HepG2 (cell line): ENCODE data around the gene FAM229A. TPM values are rescaled to one million over a fixed set of nuclear protein-coding genes. Genes with fewer than 3 reads are reported as not detected.

ENCODE experiments used
- CENPT ChIP-seq: sonication (generic); formaldehyde crosslinking; IDR thresholded peaks from 2 replicates; pipeline ENCODE4 v1.8.0; 2022; ENCODE audit warnings: low read depth, mild to moderate bottlenecking, moderate library complexity, missing genetic modification reagents
- CHCHD3 ChIP-seq: sonication (generic); formaldehyde crosslinking; IDR thresholded peaks from 2 replicates; pipeline ENCODE4 v1.8.0; 2022; ENCODE audit warnings: mild to moderate bottlenecking, missing genetic modification reagents, moderate library complexity
- CHD4 ChIP-seq: fragments of 200-600 bp; sonication (generic); IDR thresholded peaks from 2 replicates; pipeline ENCODE4 v1.7.0; 2017; ENCODE audit warnings: mild to moderate bottlenecking, low read length, borderline replicate concordance
- ERF ChIP-seq: IDR thresholded peaks from 2 replicates; pipeline ENCODE4 v1.6.1; 2018; ENCODE audit warnings: missing biosample characterization, missing genetic modification reagents
- HDAC6 ChIP-seq: fragments of 200-600 bp; sonication (generic); IDR thresholded peaks from 2 replicates; pipeline ENCODE4 v1.7.0; 2017; ENCODE audit warnings: mild to moderate bottlenecking, antibody characterized with exemption, low read length, low read depth
- SP1 ChIP-seq, 2 experiments: fragments of 450-650 bp in 1 of 2; sonication (generic) in 1 of 2; formaldehyde crosslinking in 1 of 2; IDR thresholded peaks; 2 replicates each; pipeline versions ENCODE4 v1.4.0 to v1.6.1; 2016 to 2020; ENCODE audit warnings: missing genetic modification reagents in 1 of 2
- SP5 ChIP-seq: IDR thresholded peaks from 2 replicates; pipeline ENCODE4 v1.6.1; 2016; ENCODE audit warnings: low read depth, borderline replicate concordance
- STAT5B ChIP-seq: sonication (generic); formaldehyde crosslinking; IDR thresholded peaks from 2 replicates; pipeline ENCODE4 v1.4.0; 2020; ENCODE audit warnings: missing genetic modification reagents
- ZIK1 ChIP-seq: sonication (generic); formaldehyde crosslinking; IDR thresholded peaks from 2 replicates; pipeline ENCODE4 v1.5.0; 2020; ENCODE audit warnings: mild to moderate bottlenecking, low read depth, missing genetic modification reagents, borderline replicate concordance
- ZNF564 ChIP-seq: sonication (generic); formaldehyde crosslinking; IDR thresholded peaks from 2 replicates; pipeline ENCODE4 v1.8.1; 2023; ENCODE audit warnings: mild to moderate bottlenecking, missing genetic modification reagents
- ZNF567 ChIP-seq: sonication (generic); formaldehyde crosslinking; IDR thresholded peaks from 2 replicates; pipeline ENCODE4 v1.8.1; 2023; ENCODE audit warnings: mild to moderate bottlenecking, missing genetic modification reagents, borderline replicate concordance
- ZSCAN25 ChIP-seq: sonication (generic); formaldehyde crosslinking; IDR thresholded peaks from 2 replicates; pipeline ENCODE4 v1.8.0; 2022; ENCODE audit warnings: mild to moderate bottlenecking, missing genetic modification reagents
- polyA plus RNA-seq, 8 experiments: library from polyadenylated mRNA; depleted of rRNA in 3 of 8; stranded (reverse) in 7 of 8; unstranded in 1 of 8; fragments of >200 nt; fragmentation: Illumina TruSeq in 4 of 8; extraction: Trizol in 4 of 8; gene quantifications; 2 replicates each; pipeline versions ENCODE4 v1.2.1 to v1.2.3, GENCODE V29; 2011 to 2016; ENCODE audit warnings: low read depth in 4 of 8, missing spikeins in 1 of 8, mixed read lengths in 1 of 8; ENCODE audit not compliant: insufficient read depth in 1 of 8
- total RNA-seq, 5 experiments: library from RNA; depleted of rRNA; stranded (reverse); fragments of >200 nt; fragmentation: Illumina TruSeq; extraction: Trizol; gene quantifications; 2 replicates each; pipeline ENCODE4 v1.2.3, GENCODE V29; 2016; ENCODE audit warnings: low read depth in 1 of 5
- TF ChIP-seq, protein P1 (sequence below): sonication (generic); formaldehyde crosslinking; IDR thresholded peaks from 2 replicates; pipeline ENCODE4 v1.5.0; 2020; ENCODE audit warnings: mild to moderate bottlenecking, missing genetic modification reagents
- TF ChIP-seq, protein P2 (sequence below): sonication (generic); formaldehyde crosslinking; IDR thresholded peaks from 2 replicates; pipeline ENCODE4 v1.5.0; 2020; ENCODE audit warnings: missing genetic modification reagents
- TF ChIP-seq, protein P3 (sequence below): sonication (generic); formaldehyde crosslinking; IDR thresholded peaks from 2 replicates; pipeline ENCODE4 v1.9.0; 2022; ENCODE audit warnings: missing genetic modification reagents, mild to moderate bottlenecking, borderline replicate concordance
- TF ChIP-seq, protein P4 (sequence below): sonication (generic); formaldehyde crosslinking; IDR thresholded peaks from 2 replicates; pipeline ENCODE4 v1.9.0; 2021; ENCODE audit warnings: mild to moderate bottlenecking, missing genetic modification reagents

The FAM229A gene
- total and polyA plus RNA-seq, 2 of the 13 experiments (the other 11 are each of a cell fraction or from before 2014, with no cell fraction given) = 3.2 to 17.6 TPM

DNA sequence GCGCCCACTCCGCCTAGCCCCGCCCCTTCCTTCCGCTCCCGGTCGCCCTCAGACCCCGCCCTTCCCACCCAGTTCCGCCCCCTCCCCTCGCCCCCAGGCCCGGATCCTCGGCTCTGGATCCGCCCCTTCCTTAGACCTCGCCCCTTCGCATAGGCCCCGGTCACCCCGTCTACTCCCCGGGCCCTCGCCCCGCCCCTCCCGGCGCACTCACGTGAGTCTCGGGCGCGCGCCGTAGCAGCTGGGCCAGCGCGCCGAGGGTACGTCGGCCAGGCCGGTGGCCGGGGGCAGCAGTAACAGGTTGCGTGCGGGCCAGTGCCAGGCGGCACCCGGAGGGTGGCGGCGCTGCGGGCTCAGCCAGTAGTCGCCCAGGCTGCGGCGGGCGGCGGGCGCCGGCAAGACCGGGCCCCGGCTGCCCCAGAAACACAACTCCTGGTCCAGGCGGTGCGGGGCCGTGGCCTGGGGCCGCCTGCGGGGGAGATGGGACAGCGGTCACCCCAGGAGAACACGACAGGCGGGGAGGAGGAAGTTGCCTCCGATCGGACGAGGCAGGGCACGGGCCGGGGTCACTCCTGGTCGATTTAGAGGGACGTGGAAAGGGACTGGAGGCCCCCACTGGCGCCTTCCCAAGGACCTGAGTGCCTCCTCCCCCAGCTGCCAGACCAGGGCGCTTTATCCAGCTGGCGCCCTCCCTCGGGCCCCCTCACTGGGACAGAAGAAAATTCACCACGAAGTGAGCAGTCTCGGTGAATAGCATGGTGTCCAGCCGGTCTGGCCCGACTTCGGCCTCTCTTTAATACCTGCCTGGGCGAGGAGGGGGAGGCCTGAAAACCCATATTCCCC, 10.7 kb downstream of the FAM229A start (continued):
- TF ChIP-seq CENPT = no peak
- TF ChIP-seq ERF (CRISPR knock-in tag) = no peak; the same call in 1 of the 2 replicates
- no peak for TF ChIP-seq SP5 (CRISPR knock-in tag)
- TF ChIP-seq, protein P1, sequence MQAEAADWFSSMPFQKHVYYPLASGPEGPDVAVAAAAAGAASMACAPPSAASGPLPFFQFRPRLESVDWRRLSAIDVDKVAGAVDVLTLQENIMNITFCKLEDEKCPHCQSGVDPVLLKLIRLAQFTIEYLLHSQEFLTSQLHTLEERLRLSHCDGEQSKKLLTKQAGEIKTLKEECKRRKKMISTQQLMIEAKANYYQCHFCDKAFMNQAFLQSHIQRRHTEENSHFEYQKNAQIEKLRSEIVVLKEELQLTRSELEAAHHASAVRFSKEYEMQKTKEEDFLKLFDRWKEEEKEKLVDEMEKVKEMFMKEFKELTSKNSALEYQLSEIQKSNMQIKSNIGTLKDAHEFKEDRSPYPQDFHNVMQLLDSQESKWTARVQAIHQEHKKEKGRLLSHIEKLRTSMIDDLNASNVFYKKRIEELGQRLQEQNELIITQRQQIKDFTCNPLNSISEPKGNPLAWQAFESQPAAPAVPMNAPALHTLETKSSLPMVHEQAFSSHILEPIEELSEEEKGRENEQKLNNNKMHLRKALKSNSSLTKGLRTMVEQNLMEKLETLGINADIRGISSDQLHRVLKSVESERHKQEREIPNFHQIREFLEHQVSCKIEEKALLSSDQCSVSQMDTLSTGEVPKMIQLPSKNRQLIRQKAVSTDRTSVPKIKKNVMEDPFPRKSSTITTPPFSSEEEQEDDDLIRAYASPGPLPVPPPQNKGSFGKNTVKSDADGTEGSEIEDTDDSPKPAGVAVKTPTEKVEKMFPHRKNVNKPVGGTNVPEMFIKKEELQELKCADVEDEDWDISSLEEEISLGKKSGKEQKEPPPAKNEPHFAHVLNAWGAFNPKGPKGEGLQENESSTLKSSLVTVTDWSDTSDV = no peak
- TF ChIP-seq, protein P2, sequence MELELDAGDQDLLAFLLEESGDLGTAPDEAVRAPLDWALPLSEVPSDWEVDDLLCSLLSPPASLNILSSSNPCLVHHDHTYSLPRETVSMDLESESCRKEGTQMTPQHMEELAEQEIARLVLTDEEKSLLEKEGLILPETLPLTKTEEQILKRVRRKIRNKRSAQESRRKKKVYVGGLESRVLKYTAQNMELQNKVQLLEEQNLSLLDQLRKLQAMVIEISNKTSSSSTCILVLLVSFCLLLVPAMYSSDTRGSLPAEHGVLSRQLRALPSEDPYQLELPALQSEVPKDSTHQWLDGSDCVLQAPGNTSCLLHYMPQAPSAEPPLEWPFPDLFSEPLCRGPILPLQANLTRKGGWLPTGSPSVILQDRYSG = no peak
- TF ChIP-seq, protein P3, sequence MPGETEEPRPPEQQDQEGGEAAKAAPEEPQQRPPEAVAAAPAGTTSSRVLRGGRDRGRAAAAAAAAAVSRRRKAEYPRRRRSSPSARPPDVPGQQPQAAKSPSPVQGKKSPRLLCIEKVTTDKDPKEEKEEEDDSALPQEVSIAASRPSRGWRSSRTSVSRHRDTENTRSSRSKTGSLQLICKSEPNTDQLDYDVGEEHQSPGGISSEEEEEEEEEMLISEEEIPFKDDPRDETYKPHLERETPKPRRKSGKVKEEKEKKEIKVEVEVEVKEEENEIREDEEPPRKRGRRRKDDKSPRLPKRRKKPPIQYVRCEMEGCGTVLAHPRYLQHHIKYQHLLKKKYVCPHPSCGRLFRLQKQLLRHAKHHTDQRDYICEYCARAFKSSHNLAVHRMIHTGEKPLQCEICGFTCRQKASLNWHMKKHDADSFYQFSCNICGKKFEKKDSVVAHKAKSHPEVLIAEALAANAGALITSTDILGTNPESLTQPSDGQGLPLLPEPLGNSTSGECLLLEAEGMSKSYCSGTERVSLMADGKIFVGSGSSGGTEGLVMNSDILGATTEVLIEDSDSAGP (CRISPR knock-in tag) = no peak
- no peak for TF ChIP-seq CHD4
- TF ChIP-seq STAT5B (CRISPR knock-in tag) = no peak
- no peak for TF ChIP-seq HDAC6
- no peak for TF ChIP-seq CHCHD3 (CRISPR knock-in tag)
- TF ChIP-seq ZSCAN25 (CRISPR knock-in tag) = no peak
- peak; percentile 28; the same call in 1 of the 2 replicates for TF ChIP-seq ZIK1 (CRISPR knock-in tag)
- no peak for TF ChIP-seq ZNF564 (CRISPR knock-in tag)
- TF ChIP-seq, protein P4, sequence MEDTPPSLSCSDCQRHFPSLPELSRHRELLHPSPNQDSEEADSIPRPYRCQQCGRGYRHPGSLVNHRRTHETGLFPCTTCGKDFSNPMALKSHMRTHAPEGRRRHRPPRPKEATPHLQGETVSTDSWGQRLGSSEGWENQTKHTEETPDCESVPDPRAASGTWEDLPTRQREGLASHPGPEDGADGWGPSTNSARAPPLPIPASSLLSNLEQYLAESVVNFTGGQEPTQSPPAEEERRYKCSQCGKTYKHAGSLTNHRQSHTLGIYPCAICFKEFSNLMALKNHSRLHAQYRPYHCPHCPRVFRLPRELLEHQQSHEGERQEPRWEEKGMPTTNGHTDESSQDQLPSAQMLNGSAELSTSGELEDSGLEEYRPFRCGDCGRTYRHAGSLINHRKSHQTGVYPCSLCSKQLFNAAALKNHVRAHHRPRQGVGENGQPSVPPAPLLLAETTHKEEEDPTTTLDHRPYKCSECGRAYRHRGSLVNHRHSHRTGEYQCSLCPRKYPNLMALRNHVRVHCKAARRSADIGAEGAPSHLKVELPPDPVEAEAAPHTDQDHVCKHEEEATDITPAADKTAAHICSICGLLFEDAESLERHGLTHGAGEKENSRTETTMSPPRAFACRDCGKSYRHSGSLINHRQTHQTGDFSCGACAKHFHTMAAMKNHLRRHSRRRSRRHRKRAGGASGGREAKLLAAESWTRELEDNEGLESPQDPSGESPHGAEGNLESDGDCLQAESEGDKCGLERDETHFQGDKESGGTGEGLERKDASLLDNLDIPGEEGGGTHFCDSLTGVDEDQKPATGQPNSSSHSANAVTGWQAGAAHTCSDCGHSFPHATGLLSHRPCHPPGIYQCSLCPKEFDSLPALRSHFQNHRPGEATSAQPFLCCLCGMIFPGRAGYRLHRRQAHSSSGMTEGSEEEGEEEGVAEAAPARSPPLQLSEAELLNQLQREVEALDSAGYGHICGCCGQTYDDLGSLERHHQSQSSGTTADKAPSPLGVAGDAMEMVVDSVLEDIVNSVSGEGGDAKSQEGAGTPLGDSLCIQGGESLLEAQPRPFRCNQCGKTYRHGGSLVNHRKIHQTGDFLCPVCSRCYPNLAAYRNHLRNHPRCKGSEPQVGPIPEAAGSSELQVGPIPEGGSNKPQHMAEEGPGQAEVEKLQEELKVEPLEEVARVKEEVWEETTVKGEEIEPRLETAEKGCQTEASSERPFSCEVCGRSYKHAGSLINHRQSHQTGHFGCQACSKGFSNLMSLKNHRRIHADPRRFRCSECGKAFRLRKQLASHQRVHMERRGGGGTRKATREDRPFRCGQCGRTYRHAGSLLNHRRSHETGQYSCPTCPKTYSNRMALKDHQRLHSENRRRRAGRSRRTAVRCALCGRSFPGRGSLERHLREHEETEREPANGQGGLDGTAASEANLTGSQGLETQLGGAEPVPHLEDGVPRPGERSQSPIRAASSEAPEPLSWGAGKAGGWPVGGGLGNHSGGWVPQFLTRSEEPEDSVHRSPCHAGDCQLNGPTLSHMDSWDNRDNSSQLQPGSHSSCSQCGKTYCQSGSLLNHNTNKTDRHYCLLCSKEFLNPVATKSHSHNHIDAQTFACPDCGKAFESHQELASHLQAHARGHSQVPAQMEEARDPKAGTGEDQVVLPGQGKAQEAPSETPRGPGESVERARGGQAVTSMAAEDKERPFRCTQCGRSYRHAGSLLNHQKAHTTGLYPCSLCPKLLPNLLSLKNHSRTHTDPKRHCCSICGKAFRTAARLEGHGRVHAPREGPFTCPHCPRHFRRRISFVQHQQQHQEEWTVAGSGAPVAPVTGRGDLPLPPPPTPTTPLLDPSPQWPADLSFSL (CRISPR knock-in tag) = no peak
- no peak for TF ChIP-seq SP1 (IDR thresholded peaks at IDR 0.05)
- no peak for TF ChIP-seq SP1 (CRISPR knock-in tag; IDR thresholded peaks at IDR 0.05)
- TF ChIP-seq ZNF567 (CRISPR knock-in tag) = no peak
